Retinal pigment epithelial cell (primary cell): Measurements from ENCODE around the gene NR6A1.

ENCODE experiments used
- DNase-seq: peaks from one replicate; pipeline ENCODE4 v3.0.0-alpha.2; 2010; ENCODE audit warnings: low read depth
- H3K4me3 ChIP-seq: 2 replicates; pipeline ENCODE4 v1.5.1; 2011; ENCODE audit warnings: mild to moderate bottlenecking, low read length, control low read depth, moderate library complexity
- TF ChIP-seq, protein P1 (sequence below): conservative IDR thresholded peaks from 2 replicates; pipeline ENCODE4 v1.5.1; 2011; ENCODE audit warnings: low read depth, low read length, control low read depth, inconsistent platforms

The NR6A1 gene

DNA sequence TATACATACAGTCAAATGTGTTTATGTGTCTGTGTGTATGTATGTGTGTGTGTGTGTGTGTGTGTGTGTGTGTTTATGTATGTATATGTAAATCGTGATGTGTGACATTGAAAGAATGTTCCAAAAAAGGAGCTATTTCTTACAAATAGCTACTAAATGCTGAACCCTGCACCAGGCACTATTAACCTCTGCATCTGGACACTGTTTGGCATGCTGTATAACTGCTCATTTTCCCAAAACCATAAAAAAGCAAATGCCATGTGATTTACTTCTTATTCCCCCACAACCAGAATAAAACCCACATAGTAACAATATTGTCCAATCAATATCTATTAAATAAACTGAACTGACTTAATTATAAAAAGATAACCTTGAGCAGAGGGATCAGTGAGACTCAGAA, 91.1 kb downstream of the NR6A1 start:
- TF ChIP-seq, protein P1, sequence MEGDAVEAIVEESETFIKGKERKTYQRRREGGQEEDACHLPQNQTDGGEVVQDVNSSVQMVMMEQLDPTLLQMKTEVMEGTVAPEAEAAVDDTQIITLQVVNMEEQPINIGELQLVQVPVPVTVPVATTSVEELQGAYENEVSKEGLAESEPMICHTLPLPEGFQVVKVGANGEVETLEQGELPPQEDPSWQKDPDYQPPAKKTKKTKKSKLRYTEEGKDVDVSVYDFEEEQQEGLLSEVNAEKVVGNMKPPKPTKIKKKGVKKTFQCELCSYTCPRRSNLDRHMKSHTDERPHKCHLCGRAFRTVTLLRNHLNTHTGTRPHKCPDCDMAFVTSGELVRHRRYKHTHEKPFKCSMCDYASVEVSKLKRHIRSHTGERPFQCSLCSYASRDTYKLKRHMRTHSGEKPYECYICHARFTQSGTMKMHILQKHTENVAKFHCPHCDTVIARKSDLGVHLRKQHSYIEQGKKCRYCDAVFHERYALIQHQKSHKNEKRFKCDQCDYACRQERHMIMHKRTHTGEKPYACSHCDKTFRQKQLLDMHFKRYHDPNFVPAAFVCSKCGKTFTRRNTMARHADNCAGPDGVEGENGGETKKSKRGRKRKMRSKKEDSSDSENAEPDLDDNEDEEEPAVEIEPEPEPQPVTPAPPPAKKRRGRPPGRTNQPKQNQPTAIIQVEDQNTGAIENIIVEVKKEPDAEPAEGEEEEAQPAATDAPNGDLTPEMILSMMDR: no peak
- H3K4me3 ChIP-seq: no peak overlapping the region
- no peak for DNase-seq

DNA sequence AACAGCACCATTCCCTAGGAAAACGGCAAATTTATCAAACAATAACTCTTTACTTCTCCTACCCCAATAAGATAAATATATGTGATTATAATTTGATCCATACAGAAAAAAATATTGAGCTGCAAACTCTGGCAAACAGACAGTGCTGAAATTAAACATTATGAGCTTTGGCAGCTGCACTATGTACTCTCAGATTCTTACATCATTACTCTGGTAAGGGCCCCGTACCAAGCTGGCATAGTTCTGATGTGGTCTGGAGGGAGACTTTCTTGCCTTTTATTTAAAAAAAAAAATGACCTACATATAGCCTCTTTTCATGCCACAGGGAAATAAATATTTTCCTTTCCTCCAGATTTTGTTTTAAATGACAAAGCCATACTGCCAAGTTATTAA, 95.0 kb downstream of the NR6A1 start:
- TF ChIP-seq, protein P1: no peak
- DNase-seq: no peak
- no peak overlapping the region for H3K4me3 ChIP-seq

DNA sequence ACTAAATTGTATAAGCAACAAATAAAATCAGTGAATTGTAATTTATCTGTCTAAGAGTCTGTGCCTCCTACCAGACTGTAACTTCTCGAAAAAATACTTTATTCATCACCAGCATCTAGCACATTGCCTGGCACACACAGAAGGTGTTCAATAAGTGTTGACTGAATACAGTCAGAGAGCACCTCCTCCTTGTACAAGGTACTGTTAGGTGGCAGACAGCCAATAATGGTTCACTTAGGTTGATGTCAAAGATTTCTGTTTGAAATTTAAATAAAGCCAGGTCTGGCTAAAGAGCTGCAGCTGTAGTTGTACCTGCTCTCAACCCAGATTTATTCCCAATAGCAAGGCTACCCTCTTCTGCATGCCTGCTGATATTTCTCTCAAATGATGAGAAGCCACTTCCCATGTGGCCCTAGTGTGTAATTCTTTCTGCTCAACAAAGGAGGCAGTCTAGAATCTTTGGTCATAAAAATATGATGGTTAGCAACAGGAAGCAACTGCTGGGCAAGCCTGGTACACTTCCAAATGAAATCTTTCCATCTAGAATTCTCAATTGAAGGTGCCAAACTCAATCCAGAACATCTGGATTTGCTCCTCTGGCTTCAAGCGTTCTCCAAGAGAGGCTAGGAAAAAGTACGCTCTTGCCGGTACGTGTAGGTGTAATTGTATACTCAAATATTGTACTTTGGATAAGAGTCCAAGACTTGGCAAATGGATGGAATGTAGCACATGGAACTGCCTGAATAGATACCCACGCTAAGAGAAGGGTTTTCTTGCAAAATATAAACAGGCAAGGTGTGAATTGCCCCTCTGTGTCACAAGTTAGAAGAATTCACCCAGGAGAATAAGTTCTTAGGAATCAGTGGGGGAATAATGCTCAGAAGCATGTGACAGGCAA, 95.6 kb downstream of the NR6A1 start:
- no peak for DNase-seq
- TF ChIP-seq, protein P1: no peak
- H3K4me3 ChIP-seq: no peak overlapping the region

DNA sequence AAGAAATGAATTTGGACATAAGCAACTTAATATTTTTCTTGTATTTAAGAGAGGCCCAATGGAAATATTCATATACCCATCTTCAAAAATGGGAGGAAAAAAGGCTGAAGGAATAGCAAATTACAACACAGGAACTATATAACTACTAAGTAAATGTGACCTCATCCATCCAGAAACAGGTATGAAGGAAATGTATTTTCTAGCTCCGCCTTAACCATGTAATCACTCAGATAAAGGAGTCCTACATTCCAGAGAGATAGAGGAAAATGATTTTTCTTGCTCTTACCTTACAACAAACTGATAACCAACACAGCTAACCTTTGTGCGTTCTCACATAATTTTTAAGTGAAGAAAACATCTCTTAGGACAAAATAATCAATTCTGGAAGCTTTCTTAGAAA, 96.5 kb downstream of the NR6A1 start:
- TF ChIP-seq, protein P1: no peak
- no peak for DNase-seq
- H3K4me3 ChIP-seq: no peak overlapping the region

DNA sequence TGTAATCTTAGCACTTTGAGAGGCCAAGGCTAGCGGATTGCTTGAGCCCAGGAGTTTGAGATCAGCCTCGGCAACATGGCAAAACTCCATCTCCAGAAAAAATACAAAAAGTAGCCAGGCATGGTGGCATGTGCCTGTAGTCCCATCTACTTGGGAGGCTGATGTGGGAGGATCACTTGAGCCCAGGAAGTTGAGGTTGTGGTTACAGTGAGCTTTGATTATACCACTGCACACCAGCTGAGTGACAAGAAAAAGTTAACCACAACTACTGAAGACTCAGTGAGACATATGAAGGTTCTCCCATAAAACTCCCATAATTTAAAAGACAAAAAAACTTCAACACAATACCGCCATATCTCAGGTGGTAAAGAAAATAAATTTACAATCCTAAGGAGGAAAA, 98.0 kb downstream of the NR6A1 start:
- TF ChIP-seq, protein P1: no peak
- H3K4me3 ChIP-seq: no peak overlapping the region
- DNase-seq: no peak

DNA sequence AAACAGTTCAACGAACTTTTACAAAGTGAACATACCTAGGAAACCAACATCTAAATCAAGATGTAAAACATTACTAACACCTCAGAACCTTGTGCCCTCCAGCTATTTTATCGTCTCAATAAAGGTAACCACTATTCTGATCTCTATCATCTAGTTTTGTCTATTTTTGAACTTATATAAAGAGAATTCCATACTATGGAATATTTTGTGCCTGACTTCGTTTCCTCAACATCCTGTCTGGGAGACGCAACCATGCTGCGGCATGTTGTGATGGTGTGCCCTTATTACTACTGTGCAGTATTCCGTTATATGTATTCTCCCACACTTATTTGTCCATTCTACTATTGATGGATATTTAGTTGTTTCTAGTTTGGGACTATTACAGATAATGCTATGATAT, 99.2 kb downstream of the NR6A1 start:
- H3K4me3 ChIP-seq: no peak overlapping the region

More for the DNA sequence above, 99.2 kb downstream of the NR6A1 start:
- no peak for DNase-seq
- TF ChIP-seq, protein P1: no peak
